ENCODE results near the gene ARMC2.

DNA sequence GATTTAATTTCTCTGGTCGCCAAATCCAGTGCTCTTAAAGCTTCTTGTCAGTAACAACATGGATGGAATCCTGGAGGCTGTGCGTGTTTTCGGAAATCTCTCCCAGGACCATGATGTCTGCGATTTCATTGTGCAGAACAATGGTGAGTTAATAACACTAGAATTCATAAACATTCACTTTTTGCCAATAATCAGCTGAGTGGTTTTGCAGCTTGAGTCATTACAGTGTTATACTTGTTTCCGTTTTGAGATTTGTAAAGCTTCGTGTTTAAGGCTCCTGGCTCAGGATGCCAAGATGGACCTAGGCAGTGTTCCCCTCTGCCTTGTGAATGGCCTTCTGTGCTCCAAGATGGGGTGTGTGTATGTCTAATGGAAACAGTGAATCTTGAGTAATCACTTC lies 113.8 kb downstream of the ARMC2 start:
- TF ChIP-seq, protein P1, sequence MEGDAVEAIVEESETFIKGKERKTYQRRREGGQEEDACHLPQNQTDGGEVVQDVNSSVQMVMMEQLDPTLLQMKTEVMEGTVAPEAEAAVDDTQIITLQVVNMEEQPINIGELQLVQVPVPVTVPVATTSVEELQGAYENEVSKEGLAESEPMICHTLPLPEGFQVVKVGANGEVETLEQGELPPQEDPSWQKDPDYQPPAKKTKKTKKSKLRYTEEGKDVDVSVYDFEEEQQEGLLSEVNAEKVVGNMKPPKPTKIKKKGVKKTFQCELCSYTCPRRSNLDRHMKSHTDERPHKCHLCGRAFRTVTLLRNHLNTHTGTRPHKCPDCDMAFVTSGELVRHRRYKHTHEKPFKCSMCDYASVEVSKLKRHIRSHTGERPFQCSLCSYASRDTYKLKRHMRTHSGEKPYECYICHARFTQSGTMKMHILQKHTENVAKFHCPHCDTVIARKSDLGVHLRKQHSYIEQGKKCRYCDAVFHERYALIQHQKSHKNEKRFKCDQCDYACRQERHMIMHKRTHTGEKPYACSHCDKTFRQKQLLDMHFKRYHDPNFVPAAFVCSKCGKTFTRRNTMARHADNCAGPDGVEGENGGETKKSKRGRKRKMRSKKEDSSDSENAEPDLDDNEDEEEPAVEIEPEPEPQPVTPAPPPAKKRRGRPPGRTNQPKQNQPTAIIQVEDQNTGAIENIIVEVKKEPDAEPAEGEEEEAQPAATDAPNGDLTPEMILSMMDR (IDR thresholded peaks at IDR 0.05; ENCODE audit: low read depth, low read length, poor library complexity, severe bottlenecking), result no peak
- TF ChIP-seq EZH2phosphoT487 (IDR thresholded peaks at IDR 0.05; ENCODE audit: borderline replicate concordance, low read length), result no peak

Measured in DOHH2 (cell line).